ENCODE measurements around the gene ZDHHC3. TPM values are rescaled to one million over a fixed set of nuclear protein-coding genes. Genes with fewer than 3 reads are reported as not detected.

ZDHHC3 gene
- total RNA-seq, 1 experiment from 2014 or later, result 49.5 TPM

- in situ Hi-C loops (cut with HindIII; ENCODE audit: low pct_unique_long_range_greater_than_20kb, low sequenced_read_pairs), result no loop called here
- CTCF ChIA-PET, result no interaction called here
- BruUV-seq (replicated peaks), result no TSS peak
- Histone ChIP-seq H3K27me3 (ENCODE audit: control insufficient read depth, insufficient read depth, low read length) (no peaks in the 10 kb centered on the region), H3K27ac (ENCODE audit: low read length) (no peak overlapping the region), H3K9me3 (ENCODE audit: control insufficient read depth, insufficient read depth, low read depth, low read length) (no peaks in the 10 kb centered on the region), H3K36me3 (ENCODE audit: control insufficient read depth, insufficient read depth, low read length) (no peaks in the 10 kb centered on the region), H3K4me3 (ENCODE audit: low read depth in 2 of 2, low read length in 2 of 2) (no peak overlapping the region), H3K4me1 (ENCODE audit: control insufficient read depth, insufficient read depth, low read length) (no peaks in the 10 kb centered on the region)
- no peak for DNase-seq (ENCODE audit: low read depth, low spot score)
- POLR2A ChIA-PET, result no interaction called here
- ATAC-seq, result no peak
- TF ChIP-seq POLR2AphosphoS5 (IDR thresholded peaks at IDR 0.05; ENCODE audit: low read depth, low read length), result no peak
- TF ChIP-seq TCF7L2 (IDR thresholded peaks at IDR 0.05; ENCODE audit: low read depth, low read length), result no peak
- no peak for TF ChIP-seq REST (IDR thresholded peaks at IDR 0.05; ENCODE audit: insufficient read depth in 1 of 2, low read depth in 2 of 2, low read length in 1 of 2)
- no peak for TF ChIP-seq SIN3A (IDR thresholded peaks at IDR 0.05; ENCODE audit: borderline replicate concordance, insufficient read depth, low read depth, low read length)
- TF ChIP-seq, protein P1, sequence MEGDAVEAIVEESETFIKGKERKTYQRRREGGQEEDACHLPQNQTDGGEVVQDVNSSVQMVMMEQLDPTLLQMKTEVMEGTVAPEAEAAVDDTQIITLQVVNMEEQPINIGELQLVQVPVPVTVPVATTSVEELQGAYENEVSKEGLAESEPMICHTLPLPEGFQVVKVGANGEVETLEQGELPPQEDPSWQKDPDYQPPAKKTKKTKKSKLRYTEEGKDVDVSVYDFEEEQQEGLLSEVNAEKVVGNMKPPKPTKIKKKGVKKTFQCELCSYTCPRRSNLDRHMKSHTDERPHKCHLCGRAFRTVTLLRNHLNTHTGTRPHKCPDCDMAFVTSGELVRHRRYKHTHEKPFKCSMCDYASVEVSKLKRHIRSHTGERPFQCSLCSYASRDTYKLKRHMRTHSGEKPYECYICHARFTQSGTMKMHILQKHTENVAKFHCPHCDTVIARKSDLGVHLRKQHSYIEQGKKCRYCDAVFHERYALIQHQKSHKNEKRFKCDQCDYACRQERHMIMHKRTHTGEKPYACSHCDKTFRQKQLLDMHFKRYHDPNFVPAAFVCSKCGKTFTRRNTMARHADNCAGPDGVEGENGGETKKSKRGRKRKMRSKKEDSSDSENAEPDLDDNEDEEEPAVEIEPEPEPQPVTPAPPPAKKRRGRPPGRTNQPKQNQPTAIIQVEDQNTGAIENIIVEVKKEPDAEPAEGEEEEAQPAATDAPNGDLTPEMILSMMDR (IDR thresholded peaks at IDR 0.05), result no peak
- intact Hi-C loops (cut with micrococcal nuclease; ENCODE audit: unreplicated experiment), result no loop called here
Measured at GRCh38 chr3:44969154-44969827, 6.7 kb downstream of the ZDHHC3 start.

GRCh38 chr3:44968447-44968858, 7.5 kb downstream of the ZDHHC3 start:
- CTCF ChIA-PET, result no interaction called here
- POLR2A ChIA-PET, result no interaction called here
- in situ Hi-C loops (cut with HindIII; ENCODE audit: low pct_unique_long_range_greater_than_20kb, low sequenced_read_pairs), result no loop called here

More at GRCh38 chr3:44968447-44968858, 7.5 kb downstream of the ZDHHC3 start:
- H3K27me3 ChIP-seq (ENCODE audit: control insufficient read depth, insufficient read depth, low read length), result no peaks in the 10 kb centered on the region
- no peaks in the 10 kb centered on the region for H3K4me1 ChIP-seq (ENCODE audit: control insufficient read depth, insufficient read depth, low read length)
- no TSS peak for BruUV-seq (replicated peaks)
- H3K27ac ChIP-seq (ENCODE audit: low read length), result no peak overlapping the region
- intact Hi-C loops (cut with micrococcal nuclease; ENCODE audit: unreplicated experiment), result no loop called here
- H3K9me3 ChIP-seq (ENCODE audit: control insufficient read depth, insufficient read depth, low read depth, low read length), result no peaks in the 10 kb centered on the region
- H3K36me3 ChIP-seq (ENCODE audit: control insufficient read depth, insufficient read depth, low read length), result no peaks in the 10 kb centered on the region
- ATAC-seq, result no peak
- DNase-seq (ENCODE audit: low read depth, low spot score), result no peak
- TF ChIP-seq, protein P1 (IDR thresholded peaks at IDR 0.05), result no peak
- no peak overlapping the region for H3K4me3 ChIP-seq (ENCODE audit: low read depth in 2 of 2, low read length in 2 of 2)
